Measurements from ENCODE around the gene NPTN.
"Not testable (repeated sequence)": the region's sequence is repeated elsewhere in the genome, so short reads cannot be mapped to it uniquely, and the experiment has no call there.

NPTN gene

GRCh38 chr15:73600413-73601335 is 32.5 kb downstream of the NPTN start:
- DNase-seq: no peak

DNA sequence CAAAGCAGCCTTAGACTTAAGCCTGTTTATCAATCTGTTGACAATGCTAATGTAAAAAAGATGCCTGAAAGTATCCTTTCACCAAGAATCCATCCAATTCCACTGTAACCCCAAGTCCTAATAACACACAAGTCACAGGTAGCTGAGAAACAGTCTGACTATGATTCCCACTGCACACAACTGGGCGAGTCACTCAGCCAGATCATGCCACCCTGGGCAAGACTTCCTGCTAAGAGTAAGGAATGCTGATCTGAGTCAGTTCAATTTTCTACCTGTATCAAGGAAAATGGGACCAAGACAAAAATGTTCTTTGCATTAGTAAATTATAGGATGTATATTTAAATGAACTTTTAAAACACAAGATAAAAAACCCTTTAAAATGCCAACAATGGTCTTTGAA is 33.3 kb downstream of the NPTN start:
- no peak for DNase-seq

DNA sequence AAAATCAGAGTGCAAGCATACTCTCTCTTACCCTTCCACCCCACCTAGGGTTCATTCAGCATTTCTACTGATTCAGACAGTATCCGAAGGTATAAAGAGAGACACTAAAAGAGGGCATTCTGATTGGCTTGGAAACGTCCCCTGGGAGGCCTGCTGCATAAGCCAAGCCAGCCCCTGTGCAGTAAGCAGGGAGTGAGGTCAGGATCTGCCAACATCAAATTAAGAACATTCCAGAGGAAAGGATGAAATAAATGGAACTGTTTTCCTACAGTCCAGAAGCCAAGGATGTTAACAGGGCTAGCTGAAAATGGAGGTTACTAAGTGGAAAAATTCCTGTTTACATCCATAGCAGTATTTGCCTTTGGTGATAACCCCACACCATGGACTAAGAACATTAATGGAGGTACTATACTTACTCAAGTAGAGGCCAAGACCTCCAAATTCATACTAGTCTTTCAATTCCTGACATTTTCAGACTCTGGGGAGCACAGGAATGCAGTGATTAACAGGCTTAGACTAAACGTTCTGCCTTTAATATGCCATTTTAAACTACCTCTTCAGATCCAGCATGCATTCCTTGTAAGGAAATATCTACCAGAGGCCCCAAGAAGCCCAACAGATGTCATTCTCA is 34.5 kb downstream of the NPTN start:
- no peak for DNase-seq

- no peak for DNase-seq
Observed at GRCh38 chr15:73597036-73597638, 36.1 kb downstream of the NPTN start.

DNA sequence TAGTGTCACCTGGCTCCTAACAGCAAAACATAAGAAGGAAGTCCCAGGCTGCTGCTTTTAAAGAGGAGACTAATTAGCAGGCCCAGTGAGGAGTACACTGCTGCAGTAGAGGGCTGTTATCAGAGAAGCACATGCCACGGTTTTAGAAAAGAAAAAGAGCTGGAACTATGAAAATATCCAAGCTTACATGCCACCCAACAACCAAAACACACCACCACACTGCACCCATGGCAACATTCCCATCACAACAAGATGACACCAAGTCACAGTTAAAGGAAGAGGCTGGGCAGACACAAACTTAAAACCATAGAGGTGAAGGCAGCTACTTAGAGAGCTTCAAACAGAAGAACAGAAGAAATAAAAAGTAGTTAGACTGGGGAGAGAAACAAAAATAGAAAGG is 37.0 kb downstream of the NPTN start:
- no peak for DNase-seq

DNA sequence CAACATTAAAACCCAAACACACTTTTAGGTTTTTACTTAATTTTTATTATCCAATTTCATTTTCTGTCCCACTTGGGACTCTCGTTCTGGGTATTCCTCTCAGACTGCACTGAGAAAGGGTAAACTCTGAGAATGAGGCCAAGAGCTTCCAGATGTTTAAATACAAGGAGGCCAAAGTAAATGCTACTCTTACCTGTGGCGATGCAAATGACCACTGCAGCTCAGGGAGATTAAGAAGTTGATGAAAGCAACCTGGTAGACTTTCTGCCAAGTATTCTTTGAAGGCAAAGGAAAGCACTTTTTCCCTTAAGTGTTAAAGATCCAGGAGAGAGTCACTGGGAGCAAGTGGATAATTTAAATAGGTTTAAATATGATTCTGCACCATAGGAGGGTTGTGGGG is 39.1 kb downstream of the NPTN start:
- no peak for DNase-seq

DNA sequence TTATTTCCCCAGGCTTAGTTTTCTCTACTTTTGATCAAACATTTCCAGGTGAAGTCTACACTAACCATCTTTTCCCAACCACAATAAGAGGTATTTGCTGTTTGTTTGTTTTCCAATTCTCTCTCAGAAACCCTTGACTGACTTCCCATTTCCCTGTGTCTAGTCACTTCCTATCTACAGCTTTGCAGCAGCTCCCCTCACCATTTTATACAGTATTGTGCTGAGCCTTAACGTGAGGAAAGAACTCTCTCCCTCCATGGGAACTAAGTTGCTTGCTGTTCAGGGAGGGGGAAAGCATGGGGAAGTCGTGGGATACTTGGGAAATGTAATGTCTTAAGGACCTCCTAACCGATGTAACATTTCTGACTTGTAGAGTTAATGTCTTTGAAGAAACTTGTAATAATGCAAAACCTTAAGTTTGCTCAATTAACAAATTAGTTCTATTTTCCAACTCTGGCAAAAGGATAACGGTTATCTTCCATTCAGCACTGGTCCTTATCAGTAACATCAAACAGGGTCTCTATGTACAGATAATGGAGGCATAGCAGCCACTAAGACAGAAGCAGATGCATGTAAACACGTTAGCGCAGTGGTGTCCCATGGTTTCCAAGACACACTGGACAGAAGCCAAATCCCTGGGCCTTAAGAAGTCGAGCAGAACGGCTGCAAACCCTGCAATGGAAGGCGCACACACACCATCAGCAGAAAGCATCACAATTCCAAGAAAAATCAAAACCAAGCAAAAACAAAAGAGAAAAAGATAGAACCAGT is 39.7 kb downstream of the NPTN start:
- peak; percentile 35 for DNase-seq

- DNase-seq: no peak
Observed at GRCh38 chr15:73590263-73590662, 42.9 kb downstream of the NPTN start.

- DNase-seq: no peak
Observed at GRCh38 chr15:73589766-73590165, 43.4 kb downstream of the NPTN start.

DNA sequence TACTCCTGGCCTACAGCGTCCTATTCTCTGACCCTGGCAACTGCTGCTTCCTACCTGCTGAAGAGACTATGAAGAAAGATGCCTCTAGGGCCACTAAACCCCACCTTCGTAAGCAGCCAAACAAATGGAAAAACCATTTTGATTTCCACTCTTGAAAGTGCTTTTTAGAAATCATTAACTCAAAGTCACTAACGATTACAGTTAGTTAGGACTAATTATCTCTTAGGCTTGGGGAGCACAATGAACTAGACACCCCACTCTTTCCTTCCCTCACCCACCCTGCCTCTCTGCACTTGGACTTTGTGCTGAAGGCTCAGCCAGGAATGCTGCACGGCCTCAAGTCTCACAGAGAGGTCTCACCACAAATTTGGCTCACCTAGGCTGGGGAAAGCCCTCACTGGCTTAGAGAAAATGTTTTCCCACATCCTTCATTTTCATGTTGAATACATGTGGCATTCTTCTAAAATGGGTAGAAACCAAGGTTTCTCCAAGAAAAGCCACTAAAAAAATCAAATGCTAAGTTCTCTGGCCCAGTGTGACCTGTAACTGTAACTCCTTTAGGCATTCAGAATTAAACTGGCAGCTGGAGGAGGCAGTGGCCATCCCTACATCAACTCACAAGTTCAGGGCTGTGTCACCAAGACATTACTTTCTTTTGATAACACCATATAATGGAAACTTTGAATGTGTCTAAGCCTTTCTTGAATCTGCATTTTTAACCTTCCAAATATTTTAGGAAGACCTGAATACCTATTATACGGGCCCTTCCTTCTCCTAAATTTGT is 47.1 kb downstream of the NPTN start:
- DNase-seq: no peak

DNA sequence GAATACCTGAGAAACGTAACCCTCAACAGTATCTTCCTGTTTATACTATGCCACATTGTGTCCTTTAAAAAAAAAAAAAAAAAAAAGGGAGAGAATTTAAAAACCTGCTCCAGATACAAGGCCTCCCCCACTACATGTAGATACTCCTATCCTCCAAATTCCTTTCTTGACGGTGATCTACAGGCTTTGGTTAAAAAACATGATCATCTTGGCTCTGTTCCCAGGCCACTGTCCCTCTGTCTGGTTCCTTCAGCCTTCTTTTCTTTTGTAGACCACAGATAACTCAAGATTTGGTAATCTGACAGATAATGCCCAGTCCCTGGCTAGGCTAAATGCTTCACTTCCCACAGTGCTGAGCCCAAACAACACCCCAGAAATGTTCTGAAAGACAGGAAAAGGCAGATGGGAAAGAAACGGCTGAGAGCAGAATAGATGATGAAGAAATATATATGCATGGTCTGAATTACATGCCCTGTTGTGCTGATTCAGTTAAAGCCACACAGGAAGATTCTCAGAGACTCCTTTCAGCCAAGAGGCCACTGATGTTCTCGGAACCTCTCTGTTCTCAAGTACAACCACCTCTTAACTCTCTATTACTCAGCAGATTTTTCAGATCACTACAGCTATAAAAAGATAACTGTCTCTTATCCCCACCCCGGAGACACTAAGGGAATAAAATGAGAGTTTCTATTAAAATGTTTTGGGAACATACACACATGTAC is 48.3 kb downstream of the NPTN start:
- no peak for DNase-seq

DNA sequence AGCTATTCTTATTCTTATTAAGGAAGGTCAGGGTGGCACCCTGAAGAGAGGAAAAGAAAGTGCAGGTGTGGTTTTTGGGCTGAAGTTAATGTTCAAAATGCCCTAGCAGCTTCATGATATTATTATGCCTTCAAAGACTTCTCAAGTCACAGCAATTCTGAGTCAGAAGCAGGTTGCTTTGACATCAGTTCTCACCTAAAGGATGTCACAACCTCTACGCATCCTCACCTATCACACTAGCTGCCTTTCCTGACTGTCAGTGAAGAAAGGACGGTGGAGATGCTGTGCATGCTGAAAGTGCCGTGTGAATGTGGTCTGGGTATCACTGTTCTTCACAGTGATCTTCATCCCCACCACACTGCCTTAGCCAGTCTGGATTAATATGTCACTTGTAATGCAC is 49.6 kb downstream of the NPTN start:
- DNase-seq: no peak

DNA sequence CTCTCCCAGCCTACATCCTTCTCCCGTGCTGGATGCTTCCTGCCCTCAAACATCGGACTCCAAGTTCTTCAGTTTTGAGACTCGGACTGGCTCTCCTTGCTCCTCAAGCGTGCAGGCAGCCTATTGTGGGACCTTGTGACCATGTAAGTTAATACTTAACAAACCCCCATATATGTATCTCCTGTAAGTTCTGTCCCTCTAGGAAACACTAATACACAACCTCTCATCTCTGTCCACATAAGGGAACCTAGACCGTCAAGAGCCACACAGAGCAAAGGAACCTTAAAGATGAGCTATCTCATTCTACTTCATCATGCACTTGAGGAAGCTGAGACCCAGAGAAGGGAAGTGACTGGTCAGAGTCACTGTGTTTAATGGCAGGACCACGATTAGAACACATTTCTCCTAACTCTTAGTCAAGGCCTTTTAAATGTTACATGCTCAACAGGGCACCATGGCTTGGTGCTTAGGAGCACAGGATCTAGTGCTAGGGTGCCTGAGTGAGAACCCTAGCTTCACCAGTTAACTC is 50.3 kb downstream of the NPTN start:
- DNase-seq: no peak

DNA sequence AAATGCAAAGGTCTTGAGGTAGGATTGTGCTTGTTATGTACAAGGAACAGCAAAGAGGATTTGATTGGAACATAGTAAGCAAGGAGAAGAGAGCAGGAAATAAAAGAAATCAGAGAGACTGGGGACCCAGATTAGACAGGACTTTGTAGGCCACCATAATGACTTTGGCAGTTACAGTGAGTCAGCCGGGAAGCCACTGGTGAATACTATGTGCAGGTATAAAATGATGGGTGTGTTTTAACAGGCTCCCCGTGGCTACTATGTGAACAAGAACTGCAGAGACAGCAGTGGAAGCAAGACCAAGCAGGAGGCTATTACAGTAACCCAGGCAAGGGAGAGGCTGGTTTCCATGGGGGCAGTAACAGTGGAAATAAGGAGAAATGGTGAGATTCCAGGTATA is 55.2 kb downstream of the NPTN start:
- no peak for DNase-seq

DNA sequence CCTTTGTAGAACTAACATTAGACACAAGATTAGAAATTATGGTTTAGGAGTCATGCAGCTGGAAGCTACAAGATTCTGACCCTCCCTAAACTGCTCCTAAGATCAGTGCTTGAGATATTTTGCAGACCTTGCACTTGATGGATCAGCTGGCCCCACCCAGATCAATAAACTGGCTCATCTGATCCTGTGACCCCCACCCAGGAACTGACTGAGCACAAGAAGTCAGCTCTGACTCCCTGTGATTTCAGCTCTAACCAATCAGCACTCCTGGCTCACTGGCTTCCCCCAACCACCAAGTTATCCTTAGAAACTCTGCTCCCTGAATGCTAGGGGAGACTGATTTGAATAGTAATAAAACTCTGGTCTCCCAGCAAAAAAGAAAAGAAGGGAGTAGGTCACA is 55.6 kb downstream of the NPTN start:
- not testable (repeated sequence) for DNase-seq

- no peak for DNase-seq
Observed at GRCh38 chr15:73575636-73576247, 57.4 kb downstream of the NPTN start.

- no peak for DNase-seq
Observed at GRCh38 chr15:73573572-73573971, 59.6 kb downstream of the NPTN start.

- DNase-seq: no peak
Observed at GRCh38 chr15:73573037-73573436, 60.2 kb downstream of the NPTN start.

GRCh38 chr15:73572296-73572695 is 60.9 kb downstream of the NPTN start:
- no peak for DNase-seq

- DNase-seq: peak; percentile 86
Observed at GRCh38 chr15:73571346-73571745, 61.8 kb downstream of the NPTN start.
